GM19238 (cell line): ENCODE measurements around the gene CACNB4.

Source experiments
- DNase-seq: peaks from one replicate; pipeline ENCODE4 v3.0.0; 2011; ENCODE audit warnings: low spot score; ENCODE audit not compliant: insufficient read length

The CACNB4 gene

DNA sequence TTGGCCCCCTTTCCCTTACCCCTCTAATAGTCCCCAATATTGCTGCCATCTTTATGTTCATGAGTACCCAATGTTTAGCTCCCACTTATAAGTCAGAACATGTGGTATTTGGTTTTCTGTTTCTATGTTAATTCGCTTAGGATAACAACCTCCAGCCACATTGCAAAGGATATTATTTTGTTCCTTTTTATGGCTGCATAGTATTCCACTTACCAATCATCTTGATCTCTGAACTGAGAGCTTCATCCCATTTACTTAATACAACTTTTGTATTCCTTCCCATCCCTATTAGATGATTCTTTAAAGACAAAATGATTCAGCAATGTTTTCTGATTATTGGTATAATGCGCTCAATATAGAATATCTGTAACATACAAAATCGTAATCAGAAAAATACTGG, 307.3 kb downstream of the CACNB4 start:
- no peak for DNase-seq

DNA sequence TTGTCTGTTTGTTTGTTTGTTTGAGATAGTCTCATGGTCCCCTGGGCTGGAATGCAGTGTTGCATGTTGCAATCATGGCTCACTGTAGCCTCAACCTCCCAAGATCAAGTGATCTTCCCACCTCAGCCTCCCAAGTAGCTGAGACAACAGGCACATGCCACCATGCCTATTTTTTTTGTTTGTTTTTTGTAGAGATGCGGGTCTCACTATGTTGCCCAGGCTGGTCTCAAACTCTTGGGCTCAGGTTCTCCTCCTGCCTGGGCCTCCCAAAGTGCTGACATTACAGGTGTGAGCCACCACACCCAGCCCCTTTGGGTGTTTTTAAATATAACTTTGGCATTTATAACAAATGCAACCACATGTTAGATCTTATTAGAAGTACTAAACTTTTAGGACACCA, 308.2 kb downstream of the CACNB4 start:
- DNase-seq, result no peak

DNA sequence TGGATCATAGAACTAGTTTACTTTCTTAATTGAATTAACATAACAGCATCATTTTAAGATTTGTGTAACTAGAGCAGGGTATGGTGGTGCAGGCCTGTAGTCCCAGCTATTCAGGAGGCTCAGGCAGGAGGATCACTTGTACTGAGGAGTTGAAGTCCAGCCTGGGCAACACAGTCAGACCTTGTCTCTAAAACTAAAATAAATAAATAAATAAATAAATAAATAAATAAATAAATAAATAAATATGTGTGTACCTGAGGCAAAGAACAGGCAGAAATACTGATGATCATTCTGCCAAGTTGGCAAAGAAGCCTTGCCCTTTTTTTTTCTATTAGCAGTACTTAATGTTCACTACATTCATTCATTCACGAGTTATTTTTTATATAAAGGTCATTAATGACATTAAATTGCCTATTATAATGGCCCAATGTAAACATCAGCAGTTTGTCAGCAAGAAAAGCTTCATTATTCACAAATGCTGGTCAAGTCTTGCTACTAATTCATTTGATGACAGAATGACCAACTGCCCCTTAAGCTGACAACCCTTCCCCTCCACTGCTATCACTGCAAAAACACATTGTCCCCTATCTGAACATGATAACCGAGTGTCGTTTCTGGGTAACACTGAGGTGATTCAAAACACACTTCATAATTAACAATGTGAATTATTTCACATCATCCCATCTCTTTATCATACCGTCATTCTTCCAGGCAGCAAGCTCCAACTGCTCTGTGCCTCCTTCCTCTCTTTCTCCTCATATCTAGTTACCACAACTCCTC, 309.6 kb downstream of the CACNB4 start:
- no peak for DNase-seq

DNA sequence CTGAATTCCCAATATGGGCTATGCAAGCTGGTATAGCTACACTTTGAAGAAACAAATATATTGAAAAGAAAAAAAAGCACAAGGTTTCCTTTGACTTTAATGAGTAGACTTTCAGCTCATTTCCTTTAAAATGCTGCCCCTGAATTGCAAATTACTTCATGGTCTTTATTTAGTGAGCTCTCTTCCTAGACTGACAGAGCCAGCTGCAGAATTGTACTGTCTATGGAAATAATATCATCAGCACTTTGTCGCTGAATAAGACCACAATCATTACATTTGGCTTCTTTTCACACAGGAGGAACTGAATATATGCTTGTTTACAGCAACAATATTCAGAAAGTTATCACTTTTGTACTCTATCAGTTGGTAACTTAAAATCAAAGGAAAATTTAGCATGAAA, 312.4 kb downstream of the CACNB4 start:
- DNase-seq, result no peak

DNA sequence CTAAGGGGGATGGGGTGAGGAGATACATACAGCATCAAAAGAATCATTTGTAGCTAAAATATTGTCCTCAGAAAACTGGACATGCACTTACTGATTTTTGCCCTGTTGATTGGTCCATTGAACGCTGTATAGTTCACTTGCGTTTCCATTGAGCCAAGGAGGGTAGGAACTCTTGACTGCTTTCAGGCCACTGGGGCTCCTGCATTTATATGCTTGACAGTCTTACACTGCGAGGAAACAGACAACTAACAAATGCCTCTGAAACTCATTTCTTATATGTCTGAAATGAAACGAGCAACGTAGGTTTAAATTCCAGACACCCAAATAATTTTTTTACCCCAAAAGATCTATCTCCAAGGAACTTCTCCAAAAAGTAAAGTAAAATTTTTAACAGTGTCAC, 312.8 kb downstream of the CACNB4 start:
- DNase-seq, result no peak

DNA sequence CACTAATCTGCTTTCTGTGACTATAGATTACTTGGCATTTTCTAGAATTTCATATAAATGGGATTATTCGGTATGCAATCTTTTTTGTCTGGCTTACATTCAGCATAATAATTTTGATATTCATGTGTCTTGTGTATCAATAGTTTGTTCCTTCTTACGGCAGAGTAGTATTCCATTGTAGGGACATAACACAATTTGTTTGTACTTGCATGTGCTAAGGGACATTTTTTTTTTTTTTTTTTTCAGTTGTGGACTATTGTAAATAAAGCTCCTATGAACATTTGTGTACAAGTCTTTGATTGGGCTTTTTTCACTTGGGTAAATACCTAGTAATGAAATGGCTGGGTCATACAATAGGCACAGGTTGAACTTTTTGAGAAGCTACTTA, 315.7 kb downstream of the CACNB4 start:
- no peak for DNase-seq
